Rectal smooth muscle tissue (tissue), 1 donor: Measurements from ENCODE around the gene GUCY1A1.

Experiments used
- H3K27ac ChIP-seq: one replicate; pipeline ENCODE4 v1.7.0; 2013; ENCODE audit warnings: low read depth, low read length, inconsistent platforms
- H3K27me3 ChIP-seq: one replicate; pipeline ENCODE4 v1.7.0; 2013; ENCODE audit warnings: low read length; ENCODE audit not compliant: control insufficient read depth, insufficient read depth
- H3K36me3 ChIP-seq: one replicate; pipeline ENCODE4 v1.7.0; 2013; ENCODE audit warnings: low read length; ENCODE audit not compliant: control insufficient read depth, insufficient read depth
- H3K4me1 ChIP-seq: one replicate; pipeline ENCODE4 v1.7.0; 2013; ENCODE audit warnings: low read length; ENCODE audit not compliant: control insufficient read depth, insufficient read depth
- H3K4me3 ChIP-seq: one replicate; pipeline ENCODE4 v1.7.0; 2013; ENCODE audit warnings: low read length
- H3K9ac ChIP-seq: one replicate; pipeline ENCODE4 v1.7.0; 2013; ENCODE audit warnings: low read length

GUCY1A1 gene

DNA sequence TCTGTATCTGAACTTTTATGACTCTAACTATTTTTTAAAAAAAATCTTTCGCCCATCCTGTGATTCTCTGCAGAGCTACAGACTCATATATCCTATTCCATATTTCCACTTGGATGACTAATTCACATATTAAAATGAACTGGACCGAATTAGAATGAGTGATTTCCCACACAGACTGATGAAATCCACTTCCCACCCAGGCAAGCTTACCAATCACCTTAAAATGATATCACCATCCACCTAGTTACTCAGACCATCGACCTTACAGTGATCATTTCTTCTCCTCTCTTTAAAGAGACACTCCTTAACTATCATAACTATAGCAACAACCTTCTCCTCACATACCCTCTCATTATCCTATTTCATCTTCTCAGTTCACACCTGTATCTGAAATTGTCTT is 58.1 kb downstream of the GUCY1A1 start:
- H3K4me3 ChIP-seq = no peak overlapping the region
- H3K27ac ChIP-seq = no peak overlapping the region
- H3K9ac ChIP-seq = no peak overlapping the region
- no peaks in the 10 kb centered on the region for H3K36me3 ChIP-seq
- H3K27me3 ChIP-seq = no peaks in the 10 kb centered on the region
- no peaks in the 10 kb centered on the region for H3K4me1 ChIP-seq

DNA sequence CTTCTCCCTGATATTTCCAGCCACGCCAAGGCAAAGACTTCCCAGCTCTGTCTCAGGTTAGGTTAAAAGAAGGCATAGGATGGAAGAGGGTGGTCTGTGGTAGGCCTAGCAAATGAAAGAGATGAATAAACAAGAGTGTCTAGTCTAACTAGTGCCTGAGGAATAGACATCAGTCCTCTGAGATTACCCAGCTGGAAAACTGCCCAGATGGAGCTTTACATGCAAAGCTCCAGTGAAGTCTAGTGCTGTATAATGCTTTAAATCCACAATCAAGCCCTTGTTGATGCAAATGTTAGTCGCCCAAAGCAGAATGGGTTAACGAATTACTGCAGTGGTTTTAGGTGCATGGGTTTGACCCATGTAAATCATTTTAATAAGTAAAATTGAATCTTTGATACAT is 67.4 kb downstream of the GUCY1A1 start:
- Histone ChIP-seq H3K4me1 (no peaks in the 10 kb centered on the region), H3K27me3 (no peaks in the 10 kb centered on the region), H3K27ac (no peak overlapping the region), H3K36me3 (no peaks in the 10 kb centered on the region), H3K9ac (no peak overlapping the region), H3K4me3 (no peak overlapping the region)

DNA sequence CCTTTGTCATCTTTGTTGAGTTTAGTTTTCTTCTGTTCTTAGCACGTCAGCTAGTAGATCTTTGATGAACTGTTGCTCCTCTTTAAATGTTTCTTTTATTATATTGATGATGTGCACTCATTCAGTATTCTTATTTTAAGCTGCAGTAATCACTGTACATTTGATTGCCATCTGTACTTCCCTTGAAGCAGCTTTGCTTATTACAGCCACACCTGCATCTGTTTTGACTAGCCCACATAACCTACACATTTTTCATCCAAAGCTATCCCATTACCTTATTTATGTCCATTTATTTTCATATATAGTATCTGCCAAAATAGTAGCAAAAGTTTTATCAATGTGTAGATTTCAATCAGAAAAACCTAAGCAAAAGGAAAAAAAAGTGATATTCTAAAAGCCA is 68.3 kb downstream of the GUCY1A1 start:
- H3K27ac ChIP-seq = no peak overlapping the region
- H3K4me3 ChIP-seq = no peak overlapping the region
- no peak overlapping the region for H3K9ac ChIP-seq
- no peaks in the 10 kb centered on the region for H3K27me3 ChIP-seq
- no peaks in the 10 kb centered on the region for H3K36me3 ChIP-seq
- no peaks in the 10 kb centered on the region for H3K4me1 ChIP-seq

- Histone ChIP-seq H3K27ac (no peak overlapping the region), H3K9ac (no peak overlapping the region), H3K27me3 (no peaks in the 10 kb centered on the region), H3K4me3 (no peak overlapping the region), H3K36me3 (no peaks in the 10 kb centered on the region), H3K4me1 (no peaks in the 10 kb centered on the region)
Measured at GRCh38 chr4:155735496-155735895, 68.8 kb downstream of the GUCY1A1 start.

GRCh38 chr4:155738548-155738947 is 71.9 kb downstream of the GUCY1A1 start:
- no peak overlapping the region for H3K27ac ChIP-seq

GRCh38 chr4:155741546-155741945 is 74.9 kb downstream of the GUCY1A1 start:
- Histone ChIP-seq H3K36me3 (no peaks in the 10 kb centered on the region), H3K4me1 (no peaks in the 10 kb centered on the region), H3K27me3 (no peaks in the 10 kb centered on the region), H3K4me3 (no peak overlapping the region), H3K9ac (no peak overlapping the region), H3K27ac (no peak overlapping the region)

More at GRCh38 chr4:155738548-155738947, 71.9 kb downstream of the GUCY1A1 start:
- Histone ChIP-seq H3K36me3 (no peaks in the 10 kb centered on the region), H3K4me1 (no peaks in the 10 kb centered on the region), H3K4me3 (no peak overlapping the region), H3K27me3 (no peaks in the 10 kb centered on the region), H3K9ac (no peak overlapping the region)

DNA sequence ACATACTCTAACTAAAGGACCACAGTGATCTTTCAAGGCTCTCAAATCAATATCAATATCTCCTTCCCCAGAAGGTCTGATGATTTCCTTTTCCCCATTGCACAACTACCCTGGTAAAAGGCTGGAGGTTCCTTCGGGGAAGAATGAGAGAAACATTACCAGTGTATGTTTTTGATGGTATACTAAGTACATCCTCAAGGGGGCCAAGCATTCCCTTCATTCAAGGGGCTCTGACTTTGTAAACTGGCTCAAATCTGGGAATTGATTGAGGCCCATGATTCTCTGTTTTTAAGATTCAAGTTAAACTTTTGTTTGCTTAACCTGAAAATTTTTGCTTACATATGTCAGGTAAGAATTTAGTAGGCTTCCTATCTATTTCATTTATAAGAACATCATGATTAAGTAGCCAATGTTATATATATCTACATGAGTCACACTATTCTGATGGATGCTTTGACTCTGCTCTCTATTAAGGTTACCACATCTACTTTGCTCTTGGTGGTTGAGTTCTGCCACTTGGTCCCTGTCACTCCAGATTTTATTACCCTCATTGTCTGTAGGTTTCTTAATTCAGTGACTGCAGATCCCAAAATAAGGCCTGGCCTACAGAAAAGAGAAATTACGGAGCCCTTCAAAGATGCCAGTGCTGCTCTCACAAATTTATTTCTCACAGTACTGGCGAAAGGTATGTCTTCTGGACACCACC is 75.8 kb downstream of the GUCY1A1 start:
- Histone ChIP-seq H3K36me3 (no peaks in the 10 kb centered on the region), H3K27me3 (no peaks in the 10 kb centered on the region), H3K9ac (no peak overlapping the region), H3K4me3 (no peak overlapping the region), H3K4me1 (no peaks in the 10 kb centered on the region), H3K27ac (no peak overlapping the region)

DNA sequence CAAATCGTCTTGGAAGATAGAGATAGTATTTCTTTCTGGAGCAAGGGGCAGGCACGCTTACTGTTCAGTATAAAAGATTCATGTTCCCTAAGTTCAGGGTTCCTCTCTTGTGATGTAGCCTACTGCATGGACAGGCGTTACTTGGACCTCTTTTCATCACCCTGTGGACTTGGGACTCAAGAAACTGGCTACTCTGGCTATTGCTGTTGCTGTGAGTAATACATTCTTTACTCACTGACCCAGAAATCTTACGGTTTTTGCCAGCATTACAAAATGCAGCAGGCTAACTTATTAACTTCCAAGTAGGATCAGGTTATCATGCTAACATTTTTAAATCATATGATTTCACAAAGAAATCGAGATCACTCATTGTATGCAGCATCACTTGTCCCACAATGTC is 79.3 kb downstream of the GUCY1A1 start:
- Histone ChIP-seq H3K27me3 (no peaks in the 10 kb centered on the region), H3K4me3 (no peak overlapping the region), H3K36me3 (no peaks in the 10 kb centered on the region), H3K4me1 (no peaks in the 10 kb centered on the region), H3K9ac (no peak overlapping the region), H3K27ac (no peak overlapping the region)

DNA sequence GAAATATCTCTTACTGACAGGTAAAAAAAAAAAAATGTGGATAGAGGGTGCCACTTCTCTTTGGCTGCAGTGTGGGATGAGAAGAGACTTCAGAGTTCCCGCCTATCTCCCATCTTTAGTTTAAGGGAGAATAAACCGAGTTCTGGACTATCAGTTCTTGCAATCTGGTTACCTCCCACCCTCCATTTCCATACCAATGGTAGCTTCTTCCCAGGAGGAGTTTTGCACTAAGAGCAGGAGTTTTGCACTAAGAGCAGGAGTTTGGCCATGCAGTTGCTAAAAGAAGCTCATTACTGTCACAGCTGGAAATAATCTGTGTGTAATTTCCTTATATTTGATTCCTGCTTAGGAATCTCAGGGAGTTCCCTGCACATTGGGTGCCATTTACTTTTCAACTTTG is 81.4 kb downstream of the GUCY1A1 start:
- Histone ChIP-seq H3K27me3 (no peaks in the 10 kb centered on the region), H3K36me3 (no peaks in the 10 kb centered on the region), H3K27ac (no peak overlapping the region), H3K4me1 (no peaks in the 10 kb centered on the region), H3K4me3 (no peak overlapping the region), H3K9ac (no peak overlapping the region)

DNA sequence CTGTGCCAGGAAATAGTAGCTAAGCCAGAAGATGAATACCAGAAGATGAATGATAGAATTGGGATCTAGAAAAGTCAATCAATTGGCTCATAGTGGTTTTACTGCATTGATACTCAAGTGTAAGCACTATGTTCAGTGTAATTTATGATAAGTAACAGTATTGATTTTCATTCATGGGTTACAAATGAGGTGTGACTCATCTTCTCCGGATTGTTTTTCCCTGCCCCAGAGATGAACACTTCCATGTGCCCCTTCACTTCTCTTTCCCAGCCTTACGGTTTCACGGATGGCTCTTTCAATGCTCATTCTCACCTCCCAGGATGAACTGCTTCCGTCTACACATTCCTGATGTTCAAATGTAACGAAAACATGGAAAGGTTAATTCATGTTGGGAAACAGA is 82.4 kb downstream of the GUCY1A1 start:
- Histone ChIP-seq H3K4me3 (no peak overlapping the region), H3K4me1 (no peaks in the 10 kb centered on the region), H3K36me3 (no peaks in the 10 kb centered on the region), H3K9ac (no peak overlapping the region), H3K27me3 (no peaks in the 10 kb centered on the region), H3K27ac (no peak overlapping the region)

GRCh38 chr4:155751569-155751968 is 84.9 kb downstream of the GUCY1A1 start:
- Histone ChIP-seq H3K27me3 (no peaks in the 10 kb centered on the region), H3K4me3 (no peak overlapping the region), H3K9ac (no peak overlapping the region), H3K4me1 (no peaks in the 10 kb centered on the region), H3K36me3 (no peaks in the 10 kb centered on the region), H3K27ac (no peak overlapping the region)

GRCh38 chr4:155757745-155758265 is 91.2 kb downstream of the GUCY1A1 start:
- Histone ChIP-seq H3K4me1 (peaks cover 9% of the 10 kb centered on the region), H3K27ac (peak overlapping the region; percentile 61), H3K9ac (no peak overlapping the region), H3K4me3 (no peak overlapping the region), H3K36me3 (no peaks in the 10 kb centered on the region), H3K27me3 (no peaks in the 10 kb centered on the region)
